Muscle layer of duodenum (tissue), 2 donors: ENCODE data around the gene DDX20.
"Not testable (repeated sequence)": the region's sequence is repeated elsewhere in the genome, so short reads cannot be mapped to it uniquely, and the experiment has no call there.

Experiments
- H3K27ac ChIP-seq: one replicate; pipeline ENCODE4 v1.7.0; 2013; ENCODE audit warnings: mild to moderate bottlenecking, low read length
- H3K27me3 ChIP-seq: one replicate; pipeline ENCODE4 v1.7.0; 2013; ENCODE audit warnings: low read depth, mild to moderate bottlenecking, control low read depth, low read length
- H3K36me3 ChIP-seq, 2 donors: one replicate each; pipeline ENCODE4 v1.7.0; 2013; ENCODE audit warnings: low read length in 2 of 2, control low read depth in 1 of 2, mild to moderate bottlenecking in 1 of 2; ENCODE audit not compliant: insufficient read depth in 2 of 2, control insufficient read depth in 1 of 2
- H3K4me1 ChIP-seq, 2 donors: one replicate each; pipeline ENCODE4 v1.7.0; 2013; ENCODE audit warnings: low read length in 2 of 2, mild to moderate bottlenecking in 2 of 2, control low read depth in 1 of 2, moderate library complexity in 1 of 2; ENCODE audit not compliant: insufficient read depth in 2 of 2, control insufficient read depth in 1 of 2
- H3K4me3 ChIP-seq, 2 donors: one replicate each; pipeline ENCODE4 v1.7.0; 2013; ENCODE audit warnings: low read length in 2 of 2, low read depth in 1 of 2, mild to moderate bottlenecking in 1 of 2
- H3K9me3 ChIP-seq, 2 donors: one replicate each; pipeline ENCODE4 v1.7.0; 2013; ENCODE audit warnings: low read length in 2 of 2, control low read depth in 1 of 2, mild to moderate bottlenecking in 1 of 2; ENCODE audit not compliant: control insufficient read depth in 1 of 2
- donor health status: healthy.

The DDX20 gene

DNA sequence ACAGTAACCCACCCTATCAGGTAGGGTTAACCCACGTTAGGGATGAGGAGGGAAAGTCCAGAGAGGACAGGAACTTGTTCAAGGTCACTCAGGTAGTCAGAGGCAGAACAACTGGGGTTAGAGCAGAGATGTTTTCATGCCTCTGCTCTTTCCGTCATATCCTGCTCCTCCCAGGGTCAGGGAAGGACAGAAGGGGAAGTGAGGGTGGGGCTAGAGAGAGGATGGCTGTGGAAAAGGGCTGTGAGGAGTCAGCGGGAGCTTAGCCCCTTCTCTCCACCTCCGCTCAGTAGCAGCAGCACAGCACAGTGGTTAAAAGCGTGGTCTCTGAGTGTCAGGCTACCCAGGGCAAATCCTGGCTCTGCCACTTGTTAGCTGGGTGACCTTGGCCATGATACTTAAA, 36.5 kb downstream of the DDX20 start:
- H3K36me3 ChIP-seq, result no peaks in the 10 kb centered on the region
- H3K27ac ChIP-seq, result no peak overlapping the region
- H3K4me3 ChIP-seq, result no peak overlapping the region
- no peaks in the 10 kb centered on the region for H3K4me1 ChIP-seq
- no peaks in the 10 kb centered on the region for H3K27me3 ChIP-seq
- no peaks in the 10 kb centered on the region for H3K9me3 ChIP-seq

DNA sequence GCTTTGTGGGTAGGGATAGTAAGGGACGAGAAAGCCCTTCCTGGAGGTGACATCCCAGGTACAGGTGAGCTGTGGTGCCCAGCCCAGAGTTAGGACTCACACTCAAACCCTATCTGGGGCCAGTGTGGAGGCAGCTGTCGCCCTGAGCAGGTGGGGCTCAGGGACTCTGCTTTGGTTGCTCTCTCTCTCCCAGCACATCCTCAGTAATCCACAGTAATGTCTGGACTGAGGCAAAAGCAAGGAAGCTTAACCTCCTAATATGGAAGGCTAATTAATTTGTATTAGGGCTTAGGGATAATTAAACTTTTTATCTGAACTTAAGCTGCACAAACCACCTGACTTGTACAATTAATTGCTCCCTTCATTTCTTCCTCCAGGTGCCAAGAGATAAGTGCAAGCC, 38.2 kb downstream of the DDX20 start:
- H3K4me1 ChIP-seq, result no peaks in the 10 kb centered on the region
- no peaks in the 10 kb centered on the region for H3K9me3 ChIP-seq
- no peaks in the 10 kb centered on the region for H3K27me3 ChIP-seq
- no peaks in the 10 kb centered on the region for H3K36me3 ChIP-seq
- no peak overlapping the region for H3K27ac ChIP-seq
- H3K4me3 ChIP-seq, result no peak overlapping the region

DNA sequence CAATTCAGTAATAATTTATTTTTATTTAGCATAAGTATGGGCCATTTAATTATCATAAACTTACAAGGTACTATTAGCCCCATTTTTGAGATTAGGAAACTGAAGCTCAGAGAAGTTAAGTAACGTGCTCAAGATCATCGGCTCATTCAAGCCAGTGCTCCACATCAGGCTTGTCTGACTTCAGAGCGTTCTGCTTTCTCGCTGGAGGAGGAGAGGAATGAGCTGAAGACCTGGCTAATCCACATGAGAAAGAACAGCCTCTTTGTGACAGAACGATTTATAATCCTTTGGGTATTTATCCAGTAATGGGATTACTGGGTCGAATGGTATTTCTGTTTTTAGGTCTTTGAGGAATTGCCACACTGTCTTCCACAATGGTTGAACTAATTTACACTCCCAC, 39.7 kb downstream of the DDX20 start:
- Histone ChIP-seq H3K4me3 (no peak overlapping the region), H3K36me3 (no peaks in the 10 kb centered on the region), H3K27me3 (no peaks in the 10 kb centered on the region), H3K27ac (no peak overlapping the region), H3K4me1 (no peaks in the 10 kb centered on the region), H3K9me3 (no peaks in the 10 kb centered on the region)

DNA sequence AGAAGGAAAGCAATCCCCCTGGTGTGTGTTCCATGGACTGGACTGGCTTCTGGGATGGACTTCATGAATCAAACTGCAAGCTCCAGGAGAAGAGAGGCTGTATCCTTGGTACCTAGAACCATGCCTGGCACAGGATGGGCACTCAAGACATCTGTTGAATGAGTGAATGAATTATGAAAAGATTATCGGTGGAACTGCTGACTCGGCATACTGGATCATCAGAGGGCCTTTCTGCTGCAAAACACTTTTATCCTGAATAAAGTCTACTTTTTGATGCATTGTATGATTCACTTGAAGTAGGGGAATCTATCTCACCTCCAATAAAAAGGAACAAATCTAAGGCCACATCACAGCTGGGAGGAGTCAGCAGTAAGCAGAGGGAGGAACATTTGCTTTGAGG, 42.9 kb downstream of the DDX20 start:
- Histone ChIP-seq H3K4me3 (no peak overlapping the region), H3K9me3 (no peaks in the 10 kb centered on the region), H3K27me3 (no peaks in the 10 kb centered on the region), H3K36me3 (no peaks in the 10 kb centered on the region), H3K27ac (no peak overlapping the region), H3K4me1 (no peaks in the 10 kb centered on the region)

DNA sequence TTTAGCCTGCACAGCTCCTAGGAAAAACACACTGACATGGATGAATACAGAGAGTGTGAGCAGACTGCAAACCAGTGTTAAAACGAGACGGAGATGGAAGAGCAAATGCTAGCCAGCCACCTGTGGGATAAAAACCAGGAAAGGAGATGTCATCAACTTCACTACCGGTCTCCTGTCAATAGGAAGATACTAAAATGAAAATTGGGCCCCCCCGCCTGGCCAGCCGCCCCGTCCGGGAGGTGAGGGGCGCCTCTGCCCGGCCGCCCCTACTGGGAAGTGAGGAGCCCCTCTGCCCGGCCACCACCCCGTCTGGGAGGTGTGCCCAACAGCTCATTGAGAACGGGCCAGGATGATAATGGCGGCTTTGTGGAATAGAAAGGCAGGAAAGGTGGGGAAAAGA, 44.0 kb downstream of the DDX20 start:
- not testable (repeated sequence) for H3K36me3 ChIP-seq

DNA sequence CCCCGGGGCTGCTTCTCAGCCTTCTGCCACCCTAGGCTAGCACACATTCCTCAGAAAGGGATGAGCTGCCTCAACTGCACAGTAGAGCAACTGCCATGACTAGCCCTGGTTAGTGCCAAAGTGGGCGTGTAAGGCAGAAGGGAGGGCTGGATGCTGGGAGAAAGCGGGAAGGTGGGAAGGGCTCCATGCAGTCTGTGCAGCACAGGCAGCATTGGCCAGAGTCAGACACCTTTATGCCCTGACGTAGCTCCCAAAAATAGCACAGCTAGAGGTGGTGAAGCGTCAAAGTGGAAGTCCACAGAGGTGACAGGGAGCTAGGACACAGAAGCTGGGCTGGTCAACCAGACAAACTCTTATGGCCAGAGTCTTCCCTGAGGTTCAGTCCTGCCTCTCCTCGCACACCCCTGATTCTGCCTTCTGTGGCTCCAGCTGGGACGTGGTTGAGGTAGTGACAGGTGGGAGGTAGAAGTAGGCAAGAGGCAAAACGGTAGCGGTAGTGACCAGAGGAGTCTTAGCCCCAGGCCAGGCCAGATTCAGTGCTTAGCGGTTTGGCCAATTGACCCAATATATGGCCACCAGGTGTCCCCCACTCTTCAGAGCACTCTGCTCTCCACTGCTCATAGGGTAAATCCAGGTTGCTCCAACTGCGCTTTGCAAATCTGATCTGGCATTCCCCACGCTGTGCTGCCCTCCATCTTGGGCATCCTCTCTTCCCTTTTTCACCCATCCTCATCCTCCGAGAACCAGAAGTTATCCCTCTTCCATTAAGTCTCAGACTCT, 45.6 kb downstream of the DDX20 start:
- Histone ChIP-seq H3K27me3 (no peaks in the 10 kb centered on the region), H3K4me1 (no peaks in the 10 kb centered on the region), H3K36me3 (no peaks in the 10 kb centered on the region), H3K9me3 (no peaks in the 10 kb centered on the region), H3K27ac (no peak overlapping the region), H3K4me3 (no peak overlapping the region)

More for the DNA sequence above, 44.0 kb downstream of the DDX20 start:
- H3K27me3 ChIP-seq, H3K4me1 ChIP-seq, H3K4me3 ChIP-seq, H3K27ac ChIP-seq, H3K9me3 ChIP-seq: not testable (repeated sequence)

DNA sequence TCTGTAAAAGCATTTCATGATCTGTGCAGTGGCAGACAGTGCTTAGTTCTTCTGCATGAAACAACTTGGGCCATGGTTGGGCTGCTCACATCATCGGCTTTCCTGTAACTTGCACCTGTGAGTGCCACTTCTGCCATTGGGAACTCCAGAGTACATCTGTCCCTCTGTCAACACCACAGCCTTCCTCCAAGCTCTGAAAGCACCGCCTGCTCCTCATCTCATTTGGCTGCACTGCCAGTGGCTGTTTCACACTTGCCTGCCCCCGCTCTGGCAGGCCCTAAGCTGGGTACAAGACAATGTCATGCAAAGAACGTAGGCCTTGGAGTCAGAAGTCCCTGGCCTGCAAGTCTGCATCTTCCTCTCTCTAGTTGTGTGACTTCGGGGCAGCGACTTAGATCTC, 46.4 kb downstream of the DDX20 start:
- Histone ChIP-seq H3K27ac (no peak overlapping the region), H3K4me1 (no peaks in the 10 kb centered on the region), H3K27me3 (no peaks in the 10 kb centered on the region), H3K4me3 (no peak overlapping the region), H3K36me3 (no peaks in the 10 kb centered on the region), H3K9me3 (no peaks in the 10 kb centered on the region)

DNA sequence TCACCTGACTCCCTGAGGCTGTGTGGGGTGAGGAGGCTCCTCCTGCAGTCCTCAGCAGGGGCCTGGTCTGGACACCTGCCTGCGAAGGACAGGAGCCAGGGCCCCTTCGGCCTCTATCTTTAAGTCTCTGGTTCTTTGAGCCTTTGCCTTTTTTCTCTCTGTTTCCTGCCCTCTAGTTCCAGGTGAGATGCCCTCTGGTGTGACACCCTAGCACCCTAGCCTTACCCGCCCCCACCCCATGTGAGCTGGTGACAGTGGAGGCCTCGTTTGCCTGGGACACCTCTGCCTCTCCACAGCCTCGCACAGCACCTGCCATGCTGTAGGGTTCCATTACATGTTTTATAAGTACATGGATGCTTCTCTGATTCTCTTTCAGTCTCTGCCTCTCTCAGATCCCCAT, 47.3 kb downstream of the DDX20 start:
- Histone ChIP-seq H3K27me3 (no peaks in the 10 kb centered on the region), H3K4me3 (no peak overlapping the region), H3K27ac (no peak overlapping the region), H3K9me3 (no peaks in the 10 kb centered on the region), H3K36me3 (no peaks in the 10 kb centered on the region), H3K4me1 (no peaks in the 10 kb centered on the region)

DNA sequence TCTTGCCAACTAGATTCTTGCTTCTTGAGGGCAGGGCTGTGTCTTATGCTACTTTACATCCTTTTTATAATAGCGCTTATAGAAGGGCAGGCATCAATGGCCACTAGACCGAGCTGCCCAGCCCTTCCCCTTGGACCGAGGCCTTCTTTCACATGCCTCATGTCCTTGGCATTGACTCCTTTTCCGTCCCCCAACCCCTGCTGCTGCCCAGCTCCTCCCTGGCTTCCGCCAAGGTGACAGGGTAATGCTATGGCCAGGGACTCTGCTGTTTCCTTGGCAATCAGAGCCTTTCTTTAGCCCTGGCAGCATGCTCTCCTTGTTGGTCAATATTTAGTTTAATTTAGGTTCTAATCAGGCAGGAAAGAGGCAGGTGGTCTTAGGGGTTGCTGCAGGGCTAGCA, 48.2 kb downstream of the DDX20 start:
- Histone ChIP-seq H3K9me3 (no peaks in the 10 kb centered on the region), H3K4me1 (no peaks in the 10 kb centered on the region), H3K27ac (no peak overlapping the region), H3K36me3 (no peaks in the 10 kb centered on the region), H3K27me3 (no peaks in the 10 kb centered on the region), H3K4me3 (no peak overlapping the region)

DNA sequence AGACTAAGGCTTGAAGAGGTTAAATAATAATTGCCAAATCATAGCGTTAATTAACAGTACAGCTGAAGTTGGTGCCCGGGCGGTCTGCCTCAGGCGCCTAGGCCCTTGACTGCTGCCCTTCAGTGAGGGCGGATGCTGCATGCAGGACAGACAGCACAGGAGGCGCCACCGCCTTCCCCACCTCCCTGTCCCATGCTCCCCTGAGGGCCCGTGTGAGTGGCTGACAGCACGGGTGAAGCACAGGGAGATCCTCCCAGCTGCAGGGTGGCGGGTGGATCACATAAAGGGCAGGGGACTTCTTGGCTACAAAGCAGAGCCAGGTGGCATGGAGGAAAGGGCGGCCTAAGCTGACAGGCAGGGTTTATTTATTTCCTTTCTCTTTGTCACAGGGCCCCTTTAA, 49.1 kb downstream of the DDX20 start:
- no peak overlapping the region for H3K4me3 ChIP-seq
- H3K36me3 ChIP-seq, result no peaks in the 10 kb centered on the region
- H3K4me1 ChIP-seq, result no peaks in the 10 kb centered on the region
- H3K9me3 ChIP-seq, result no peaks in the 10 kb centered on the region
- no peaks in the 10 kb centered on the region for H3K27me3 ChIP-seq
- no peak overlapping the region for H3K27ac ChIP-seq

DNA sequence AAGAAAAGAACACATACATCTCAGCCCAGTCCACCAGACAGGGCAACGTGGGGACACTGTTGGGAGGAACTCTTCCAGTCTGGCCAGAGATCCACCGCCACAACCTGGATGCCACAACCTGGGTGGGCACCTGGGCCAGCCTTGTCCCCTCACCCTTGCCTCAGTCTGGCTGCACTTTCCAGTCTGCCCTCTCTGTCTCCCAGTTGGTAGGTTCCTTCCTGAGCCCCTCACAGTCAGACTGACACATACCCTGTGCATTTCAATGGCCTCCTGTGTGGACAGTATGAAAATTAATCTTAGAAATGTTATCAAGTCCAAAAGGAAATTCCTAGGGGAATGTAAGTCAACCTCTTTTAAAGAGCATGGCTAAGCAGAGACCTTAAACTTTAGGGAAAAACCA, 49.5 kb downstream of the DDX20 start:
- H3K9me3 ChIP-seq, result no peaks in the 10 kb centered on the region
- H3K27ac ChIP-seq, result no peak overlapping the region
- no peak overlapping the region for H3K4me3 ChIP-seq
- H3K4me1 ChIP-seq, result no peaks in the 10 kb centered on the region
- no peaks in the 10 kb centered on the region for H3K36me3 ChIP-seq
- no peaks in the 10 kb centered on the region for H3K27me3 ChIP-seq

DNA sequence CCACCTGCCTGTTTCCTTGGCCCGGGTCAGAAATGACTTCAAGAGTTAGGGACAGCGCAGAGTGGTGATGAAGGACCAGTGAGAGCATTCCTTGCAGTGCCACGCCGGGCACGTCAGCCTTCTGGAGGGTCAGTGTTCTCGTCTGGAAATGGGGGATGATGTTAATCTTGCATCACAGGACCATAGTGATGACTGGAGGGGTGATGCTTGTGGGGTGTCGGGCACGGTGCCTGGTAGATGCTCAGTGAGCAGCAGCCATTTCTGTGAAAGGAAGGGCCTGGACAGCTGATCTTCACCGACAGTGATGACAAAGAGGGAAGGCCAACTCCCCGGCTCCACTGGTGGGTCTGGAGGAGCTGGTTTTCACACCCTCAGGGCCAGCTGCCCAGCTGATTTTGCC, 56.2 kb downstream of the DDX20 start:
- Histone ChIP-seq H3K27me3 (no peaks in the 10 kb centered on the region), H3K36me3 (no peaks in the 10 kb centered on the region), H3K4me3 (no peak overlapping the region), H3K4me1 (no peaks in the 10 kb centered on the region), H3K9me3 (no peaks in the 10 kb centered on the region), H3K27ac (no peak overlapping the region)
